Keratinocyte (primary cell): ENCODE data around the gene BHMT. TPM values are rescaled to one million over a fixed set of nuclear protein-coding genes. Genes with fewer than 3 reads are reported as not detected.

Experiments
- DNase-seq: peaks from one replicate; pipeline ENCODE4 v3.0.0-alpha.2; 2011; ENCODE audit warnings: low read depth, missing footprints, low spot score
- FAIRE-seq: peaks from 2 replicates; lab custom pipeline; 2011; peaks lifted over from hg19 to GRCh38; lab: Jason Lieb, UNC
- H2AFZ ChIP-seq: 2 replicates; pipeline ENCODE4 v1.6.0; 2012; ENCODE audit warnings: low read length, control low read depth, inconsistent platforms; ENCODE audit not compliant: control insufficient read depth
- H3K27ac ChIP-seq: 2 replicates; pipeline ENCODE4 v1.5.1; 2011; ENCODE audit warnings: low read length; ENCODE audit not compliant: control insufficient read depth, insufficient read depth
- H3K27me3 ChIP-seq: 3 replicates; pipeline ENCODE4 v1.6.0; 2011; ENCODE audit warnings: low read length; ENCODE audit not compliant: control insufficient read depth, insufficient read depth; ENCODE audit errors: extremely low read depth
- H3K36me3 ChIP-seq, 2 experiments: 2 replicates in 1 of 2; 3 replicates in 1 of 2; pipeline ENCODE4 v1.5.1; 2011; ENCODE audit warnings: low read length in 2 of 2, mild to moderate bottlenecking in 1 of 2; ENCODE audit not compliant: control insufficient read depth in 2 of 2, insufficient read depth in 2 of 2; ENCODE audit errors: extremely low read depth in 1 of 2
- H3K4me1 ChIP-seq: 3 replicates; pipeline ENCODE4 v1.5.1; 2011; ENCODE audit warnings: low read length; ENCODE audit not compliant: control insufficient read depth, insufficient read depth; ENCODE audit errors: extremely low read depth
- H3K4me2 ChIP-seq: 3 replicates; pipeline ENCODE4 v1.6.0; 2011; ENCODE audit warnings: low read depth, low read length; ENCODE audit not compliant: control insufficient read depth, insufficient read depth; ENCODE audit errors: extremely low read depth
- H3K4me3 ChIP-seq, 3 experiments: fragments of 200-600 bp in 1 of 3; sonication (generic) in 1 of 3; 2 replicates in 2 of 3; 3 replicates in 1 of 3; pipeline ENCODE4 v1.5.1; 2011 to 2016; ENCODE audit warnings: low read length in 3 of 3, mild to moderate bottlenecking in 3 of 3, control low read depth in 2 of 3, inconsistent platforms in 1 of 3, low read depth in 1 of 3, mixed read lengths in 1 of 3, mixed run types in 1 of 3, moderate library complexity in 1 of 3; ENCODE audit not compliant: control insufficient read depth in 2 of 3, insufficient read depth in 2 of 3; ENCODE audit errors: extremely low read depth in 1 of 3
- H3K79me2 ChIP-seq: 2 replicates; pipeline ENCODE4 v1.6.0; 2012; ENCODE audit warnings: low read length; ENCODE audit not compliant: control insufficient read depth, insufficient read depth
- H3K9ac ChIP-seq: 3 replicates; pipeline ENCODE4 v1.6.0; 2011; ENCODE audit warnings: low read length; ENCODE audit not compliant: control insufficient read depth, insufficient read depth; ENCODE audit errors: extremely low read depth
- H3K9me1 ChIP-seq: 3 replicates; pipeline ENCODE4 v1.6.0; 2011; ENCODE audit warnings: low read length; ENCODE audit not compliant: control insufficient read depth, insufficient read depth; ENCODE audit errors: extremely low read depth
- H3K9me3 ChIP-seq: 2 replicates; pipeline ENCODE4 v1.5.1; 2012; ENCODE audit warnings: low read depth, low read length; ENCODE audit not compliant: control insufficient read depth
- H4K20me1 ChIP-seq: 3 replicates; pipeline ENCODE4 v1.6.0; 2011; ENCODE audit warnings: low read length; ENCODE audit not compliant: control insufficient read depth, insufficient read depth; ENCODE audit errors: extremely low read depth
- CTCF ChIP-seq, 3 experiments: IDR thresholded peaks in 1 of 3; conservative IDR thresholded peaks in 1 of 3; optimal IDR thresholded peaks in 1 of 3; 2 replicates in 2 of 3; 3 replicates in 1 of 3; pipeline versions ENCODE3 to v1.5.1; 2011; ENCODE audit warnings: low read length in 3 of 3, mild to moderate bottlenecking in 3 of 3, moderate library complexity in 2 of 3, control low read depth in 1 of 3, inconsistent platforms in 1 of 3; ENCODE audit not compliant: insufficient read depth in 2 of 3; ENCODE audit errors: extremely low read depth in 1 of 3
- EZH2 ChIP-seq: IDR thresholded peaks from one replicate; pipeline ENCODE4 v1.6.1; 2012; ENCODE audit warnings: inconsistent platforms, mild to moderate bottlenecking, low read length, moderate library complexity
- dilution Hi-C: fragments of 300-500 bp; cut with MboI; formaldehyde crosslinking; loops from one replicate; pipeline ENCODE4 v1.7.0; 2020; ENCODE audit warnings: low sequenced_read_pairs; ENCODE audit not compliant: extremely low pct_ligation_motif_present
- polyA plus RNA-seq, 5 experiments: library from polyadenylated mRNA; depleted of rRNA in 3 of 5; stranded (reverse) in 3 of 5; stranded (forward) in 1 of 5; unstranded in 1 of 5; fragments of >200 nt; gene quantifications; 1 replicate in 1 of 5; 2 replicates in 3 of 5; 3 replicates in 1 of 5; pipeline versions ENCODE4 v1.2.1 to v1.2.3, GENCODE V29; 2011 to 2012; ENCODE audit warnings: missing spikeins in 2 of 5, low read depth in 1 of 5, low replicate concordance in 1 of 5

BHMT gene
- polyA plus RNA-seq, 1 donor (not counting 4 experiments of a cell fraction or from before 2014, with no cell fraction given): not detected

- Histone ChIP-seq H3K4me1 (peaks cover 13% of the 10 kb centered on the region), H4K20me1 (no peaks in the 10 kb centered on the region), H3K27me3 (no peaks in the 10 kb centered on the region), H3K9me1 (no peaks in the 10 kb centered on the region), H3K27ac (peak overlapping the region; percentile 56), H3K9ac (peak overlapping the region; percentile 62), H3K4me3 (peak overlapping the region in 2 of 3 experiments; percentile 47 to 52), H3K9me3 (no peaks in the 10 kb centered on the region), H3K4me2 (peak overlapping the region; percentile 85), H3K79me2 (no peaks in the 10 kb centered on the region), H3K36me3 (no peaks in the 10 kb centered on the region), H2AFZ (peak overlapping the region; percentile 88)
- FAIRE-seq (no peak), DNase-seq (no peak)
- TF ChIP-seq CTCF (optimal IDR thresholded peaks at IDR 0.05 in 1 of 3, IDR thresholded peaks at IDR 0.05 in 1 of 3, conservative IDR thresholded peaks at IDR 0.05 in 1 of 3; ENCODE audit: extremely low read depth in 1 of 3, insufficient read depth in 2 of 3, low read length in 3 of 3) (no peak), EZH2 (no peak)
- dilution Hi-C loops: no loop called here
Observed at GRCh38 chr5:79133121-79133656, 21.6 kb downstream of the BHMT start.

- peak overlapping the region in 2 of 3 experiments; percentile 47 to 52 for H3K4me3 ChIP-seq
- peak overlapping the region; percentile 62 for H3K9ac ChIP-seq
- H3K36me3 ChIP-seq: no peaks in the 10 kb centered on the region
- no peaks in the 10 kb centered on the region for H3K9me1 ChIP-seq
- no peak for TF ChIP-seq EZH2
- TF ChIP-seq CTCF (optimal IDR thresholded peaks at IDR 0.05 in 1 of 3, IDR thresholded peaks at IDR 0.05 in 1 of 3, conservative IDR thresholded peaks at IDR 0.05 in 1 of 3; ENCODE audit: extremely low read depth in 1 of 3, insufficient read depth in 2 of 3, low read length in 3 of 3): peak; percentile 77 to 88 (median 86)
- H2AFZ ChIP-seq: peak overlapping the region; percentile 88
- dilution Hi-C loops: no loop called here
- no peaks in the 10 kb centered on the region for H3K27me3 ChIP-seq
- H3K4me2 ChIP-seq: peak overlapping the region; percentile 85
- peaks cover 13% of the 10 kb centered on the region for H3K4me1 ChIP-seq
- no peaks in the 10 kb centered on the region for H3K9me3 ChIP-seq
- no peaks in the 10 kb centered on the region for H4K20me1 ChIP-seq
- H3K27ac ChIP-seq: peak overlapping the region; percentile 56
- FAIRE-seq (peak; percentile 80), DNase-seq (peak; percentile 25)
- no peaks in the 10 kb centered on the region for H3K79me2 ChIP-seq
Observed at GRCh38 chr5:79133657-79134451, 22.2 kb downstream of the BHMT start.
